ENCODE measurements around the gene SDF2. TPM values are rescaled to one million over a fixed set of nuclear protein-coding genes. Genes with fewer than 3 reads are reported as not detected.

SDF2 gene, protein sequence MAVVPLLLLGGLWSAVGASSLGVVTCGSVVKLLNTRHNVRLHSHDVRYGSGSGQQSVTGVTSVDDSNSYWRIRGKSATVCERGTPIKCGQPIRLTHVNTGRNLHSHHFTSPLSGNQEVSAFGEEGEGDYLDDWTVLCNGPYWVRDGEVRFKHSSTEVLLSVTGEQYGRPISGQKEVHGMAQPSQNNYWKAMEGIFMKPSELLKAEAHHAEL
- total RNA-seq, result 31.2 and 36.7 TPM in 2 replicates

DNA sequence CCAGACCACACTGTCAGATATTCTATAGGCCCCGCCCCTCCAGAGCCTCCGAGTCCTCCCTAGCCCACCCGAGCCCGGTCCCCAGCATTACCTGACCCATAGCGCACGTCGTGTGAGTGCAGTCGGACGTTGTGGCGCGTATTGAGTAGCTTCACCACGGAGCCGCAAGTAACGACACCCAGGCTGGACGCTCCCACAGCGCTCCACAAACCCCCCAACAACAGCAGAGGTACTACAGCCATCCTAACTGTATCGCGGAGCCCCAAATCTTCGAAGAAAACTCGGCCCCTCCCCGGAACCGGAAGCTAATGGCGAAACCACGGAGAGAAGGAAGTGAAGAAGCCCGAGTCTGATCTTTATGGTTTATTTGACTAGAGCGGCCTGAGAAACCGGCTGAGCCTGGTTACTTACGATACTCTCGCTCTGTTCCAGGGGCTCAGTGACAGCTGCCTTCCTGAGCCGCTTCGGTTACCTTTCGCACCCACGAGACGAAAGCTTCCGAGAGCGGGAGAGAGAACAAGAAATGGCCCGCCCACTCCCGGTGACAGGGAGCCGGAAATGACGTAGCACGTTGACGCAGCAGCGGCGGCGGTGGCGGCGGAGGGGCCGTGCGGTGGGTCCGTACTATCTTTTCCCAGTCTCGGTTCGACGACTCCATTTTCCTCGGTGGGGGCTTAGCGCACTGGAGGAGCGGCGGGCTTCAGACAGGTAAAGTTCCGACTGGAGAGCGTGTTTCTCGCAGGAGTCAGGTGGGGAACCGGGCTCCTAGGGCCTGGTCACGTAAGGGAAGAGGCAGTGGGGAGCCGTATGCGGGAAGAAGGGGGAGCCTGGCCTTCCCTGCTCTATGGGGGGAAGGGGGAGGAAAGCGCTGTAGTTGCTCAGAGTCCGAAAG, at the start of gene SDF2, which contains the start of gene SUPT6H:
Gene SDF2 (minus strand): TSS at position 272 of the 892 bp plus-strand sequence. CDS start 30 bp downstream, at position 242.
Gene SUPT6H (plus strand): TSS at position 571 of the 892 bp plus-strand sequence. CDS start 11,197 bp downstream, outside the sequence.

GRCh38 chr17:28644787-28645575, 16.7 kb downstream of the SDF2 start, which contains the start of gene BLTP2:
Gene BLTP2 (minus strand): TSS chr17:28645158. CDS start chr17:28645056, 102 bp downstream.

DNA sequence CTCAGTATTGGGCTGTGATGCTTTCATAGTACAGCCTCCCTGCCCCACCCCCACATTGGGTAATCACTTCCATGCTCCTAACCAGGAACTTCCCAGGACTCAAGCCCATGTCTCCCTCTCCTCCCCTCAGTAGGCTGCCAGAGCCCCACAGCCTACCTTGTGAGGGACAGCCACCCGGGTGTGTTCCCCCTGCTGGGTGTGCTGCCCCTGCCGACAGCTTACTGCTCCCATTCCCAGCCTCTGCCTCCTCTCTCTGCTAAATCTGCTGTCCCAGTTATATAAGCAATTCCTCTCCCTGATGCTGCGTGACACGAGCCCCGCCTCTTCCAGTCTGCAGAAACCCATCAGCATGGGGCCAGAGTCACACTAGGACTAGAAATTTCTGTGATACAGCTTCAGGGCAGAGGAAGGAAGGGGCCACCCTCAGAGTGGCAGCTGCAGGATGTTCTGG, 47.8 kb downstream of the SDF2 start, which contains the start of gene RSKR:
Gene RSKR (minus strand): TSS at position 255 of the 451 bp plus-strand sequence. CDS start 24 bp downstream, at position 231.

DNA sequence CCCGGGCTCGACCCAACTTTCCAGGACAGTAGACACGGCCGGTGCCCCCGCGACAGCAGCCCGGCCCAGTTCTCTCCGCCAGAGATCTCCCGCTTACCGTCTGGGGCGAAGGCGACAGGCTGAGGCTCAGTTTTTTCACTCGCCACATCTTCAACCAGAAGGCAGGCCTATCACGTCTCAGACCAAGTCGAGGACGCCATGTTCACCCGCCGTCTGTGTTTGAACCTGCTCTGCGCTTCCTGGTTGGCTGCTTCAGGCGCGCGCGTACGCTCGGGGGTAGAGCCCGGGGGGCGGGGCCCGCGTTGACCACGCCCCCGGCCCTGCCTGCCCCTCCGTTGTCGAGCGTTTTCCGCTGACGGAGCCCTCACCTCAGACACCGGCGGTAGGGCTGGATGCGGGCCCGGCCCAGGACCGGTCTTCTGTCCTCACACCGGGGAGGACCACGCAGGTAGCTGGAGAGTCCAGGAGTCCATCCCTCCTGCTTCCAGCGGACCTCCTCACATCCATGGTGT, 62.9 kb downstream of the SDF2 start, which contains the start of gene SPAG5:
Gene SPAG5 (minus strand): TSS at position 227 of the 512 bp plus-strand sequence. CDS start 79 bp downstream, at position 148.

Other genes starting within 250 kb of the SDF2 start
- not detected in 2 replicates for gene SLC13A2, start 188.3 kb downstream of the SDF2 start, total RNA-seq
- gene FOXN1, start 155.6 kb downstream of the SDF2 start, total RNA-seq, result not detected in 2 replicates
- gene UNC119, start 109.3 kb downstream of the SDF2 start, total RNA-seq, result 14.1 and 19.3 TPM in 2 replicates
- 43.0 and 62.8 TPM in 2 replicates for gene PIGS, start 90.4 kb downstream of the SDF2 start, total RNA-seq
- 17.7 and 23.4 TPM in 2 replicates for gene ALDOC, start 85.0 kb downstream of the SDF2 start, total RNA-seq
- gene SPAG5, start 62.9 kb downstream of the SDF2 start, total RNA-seq, result 45.1 and 65.0 TPM in 2 replicates
- 12.6 and 12.7 TPM in 2 replicates for gene RSKR, start 47.7 kb downstream of the SDF2 start, total RNA-seq
- 213 TPM in 2 replicates for gene BLTP2, start 16.7 kb downstream of the SDF2 start, total RNA-seq
- 55.9 and 65.0 TPM in 2 replicates for gene SUPT6H, start 299 bp upstream of the SDF2 start, total RNA-seq
- 1.1 and 1.3 TPM in 2 replicates for gene PROCA1, start 50.0 kb upstream of the SDF2 start, total RNA-seq
- gene RAB34, start 56.0 kb upstream of the SDF2 start, total RNA-seq, result 24.9 and 96.6 TPM in 2 replicates
- gene RPL23A, start 58.1 kb upstream of the SDF2 start, total RNA-seq, result 554 and 645 TPM in 2 replicates
- gene TLCD1, start 64.3 kb upstream of the SDF2 start, total RNA-seq, result 0.93 and 1.0 TPM in 2 replicates
- 1.1 and 1.5 TPM in 2 replicates for gene NEK8, start 66.9 kb upstream of the SDF2 start, total RNA-seq
- 24.6 and 27.9 TPM in 2 replicates for gene TRAF4, start 82.1 kb upstream of the SDF2 start, total RNA-seq
- 10.5 and 16.9 TPM in 2 replicates for gene FAM222B, start 180.9 kb upstream of the SDF2 start, total RNA-seq
- gene ERAL1, start 193.1 kb upstream of the SDF2 start, total RNA-seq, result 49.6 and 66.8 TPM in 2 replicates
- gene FLOT2, start 235.8 kb upstream of the SDF2 start, total RNA-seq, result 75.6 and 75.8 TPM in 2 replicates
- gene DHRS13, start 241.2 kb upstream of the SDF2 start, total RNA-seq, result 6.4 and 7.4 TPM in 2 replicates

Data from thoracic aorta endothelial cell (primary cell).